GM21360 (cell line): ENCODE data around the gene MYH9.

Experiments
- ATAC-seq: cut with Tn5 transposase; IDR thresholded peaks from one replicate; pipeline ENCODE4 v1.9.1; 2021; ENCODE audit warnings: mild to moderate bottlenecking, moderate library complexity; ENCODE audit not compliant: unreplicated experiment

MYH9 gene

GRCh38 chr22:36332623-36333332 is 55.0 kb downstream of the MYH9 start:
- ATAC-seq: no peak

GRCh38 chr22:36331912-36332622 is 55.7 kb downstream of the MYH9 start:
- ATAC-seq: no peak

GRCh38 chr22:36331306-36331911 is 56.4 kb downstream of the MYH9 start:
- ATAC-seq: no peak

GRCh38 chr22:36330655-36331305 is 57.0 kb downstream of the MYH9 start:
- ATAC-seq: no peak

- no peak for ATAC-seq
Measured at GRCh38 chr22:36330127-36330526, 57.6 kb downstream of the MYH9 start.

GRCh38 chr22:36329254-36330078 is 58.3 kb downstream of the MYH9 start:
- ATAC-seq: no peak

- ATAC-seq: no peak
Measured at GRCh38 chr22:36328635-36329253, 59.0 kb downstream of the MYH9 start.

- ATAC-seq: no peak
Measured at GRCh38 chr22:36327922-36328551, 59.7 kb downstream of the MYH9 start.

- no peak for ATAC-seq
Measured at GRCh38 chr22:36326178-36327161, 61.3 kb downstream of the MYH9 start.

- no peak for ATAC-seq
Measured at GRCh38 chr22:36325154-36326031, 62.4 kb downstream of the MYH9 start.

- ATAC-seq: no peak
Measured at GRCh38 chr22:36324414-36324813, 63.4 kb downstream of the MYH9 start.

- no peak for ATAC-seq
Measured at GRCh38 chr22:36323855-36324331, 63.9 kb downstream of the MYH9 start.

GRCh38 chr22:36323182-36323854 is 64.4 kb downstream of the MYH9 start:
- no peak for ATAC-seq

- ATAC-seq: no peak
Measured at GRCh38 chr22:36322602-36322915, 65.2 kb downstream of the MYH9 start.

GRCh38 chr22:36321797-36322601 is 65.8 kb downstream of the MYH9 start:
- ATAC-seq: no peak

GRCh38 chr22:36320553-36320952 is 67.2 kb downstream of the MYH9 start:
- no peak for ATAC-seq
